Loucy (cell line): Measurements from ENCODE around the gene ACP3.
A peak's percentile ranks its signal among the peaks of the same experiment; 100 is the strongest.

Experiments used
- EZH2phosphoT487 ChIP-seq: fragments of 200-600 bp; IDR thresholded peaks from 2 replicates; pipeline ENCODE4 v1.6.1; 2018; ENCODE audit warnings: antibody characterized with exemption, mild to moderate bottlenecking, moderate library complexity, borderline replicate concordance
- TF ChIP-seq, protein P1 (sequence below): fragments of 200-600 bp; sonication (generic); conservative IDR thresholded peaks from 2 replicates; pipeline ENCODE4 v1.5.1; 2014; ENCODE audit warnings: mild to moderate bottlenecking, antibody characterized with exemption, low read length

DNA sequence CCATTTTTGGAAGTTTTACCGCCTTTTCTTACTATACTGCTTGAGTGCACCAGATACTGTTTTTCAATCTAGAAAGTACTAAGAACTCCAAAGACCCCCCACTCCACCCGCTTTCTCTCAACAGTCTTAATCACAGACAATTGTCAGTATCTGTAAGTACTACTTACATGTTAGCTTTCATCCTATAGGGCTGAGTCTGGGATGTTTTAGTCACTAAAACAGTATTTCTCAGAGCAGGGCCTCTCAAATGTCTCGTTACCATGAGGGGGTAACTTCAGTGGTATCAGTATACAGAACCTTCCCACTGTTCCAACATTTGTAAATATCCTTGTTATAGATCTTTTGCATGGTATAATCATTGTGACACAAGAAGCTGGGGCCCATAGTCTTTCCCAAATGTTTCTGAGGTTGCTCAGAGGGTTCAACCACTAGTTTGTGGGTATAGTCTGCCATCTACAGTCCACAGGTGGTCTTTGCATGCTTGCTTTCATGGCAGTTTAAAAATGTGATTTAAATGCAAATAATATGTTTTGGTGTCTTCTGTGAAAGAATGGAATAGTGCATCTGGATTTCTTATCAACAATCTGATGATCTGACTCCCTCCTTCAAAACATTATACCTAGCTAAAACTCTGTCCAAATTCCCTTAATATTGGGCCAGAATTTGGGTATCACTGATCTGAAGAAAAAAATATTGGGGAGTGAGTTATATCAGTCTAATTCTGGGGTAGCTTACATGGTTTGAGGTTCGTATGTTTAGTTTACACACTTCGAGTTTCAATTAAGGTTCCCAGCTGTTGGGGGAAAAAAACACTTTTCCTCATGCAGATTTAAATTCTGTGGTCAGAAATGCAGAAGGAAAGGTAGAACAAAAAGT, 82.1 kb downstream of the ACP3 start:
- TF ChIP-seq, protein P1, sequence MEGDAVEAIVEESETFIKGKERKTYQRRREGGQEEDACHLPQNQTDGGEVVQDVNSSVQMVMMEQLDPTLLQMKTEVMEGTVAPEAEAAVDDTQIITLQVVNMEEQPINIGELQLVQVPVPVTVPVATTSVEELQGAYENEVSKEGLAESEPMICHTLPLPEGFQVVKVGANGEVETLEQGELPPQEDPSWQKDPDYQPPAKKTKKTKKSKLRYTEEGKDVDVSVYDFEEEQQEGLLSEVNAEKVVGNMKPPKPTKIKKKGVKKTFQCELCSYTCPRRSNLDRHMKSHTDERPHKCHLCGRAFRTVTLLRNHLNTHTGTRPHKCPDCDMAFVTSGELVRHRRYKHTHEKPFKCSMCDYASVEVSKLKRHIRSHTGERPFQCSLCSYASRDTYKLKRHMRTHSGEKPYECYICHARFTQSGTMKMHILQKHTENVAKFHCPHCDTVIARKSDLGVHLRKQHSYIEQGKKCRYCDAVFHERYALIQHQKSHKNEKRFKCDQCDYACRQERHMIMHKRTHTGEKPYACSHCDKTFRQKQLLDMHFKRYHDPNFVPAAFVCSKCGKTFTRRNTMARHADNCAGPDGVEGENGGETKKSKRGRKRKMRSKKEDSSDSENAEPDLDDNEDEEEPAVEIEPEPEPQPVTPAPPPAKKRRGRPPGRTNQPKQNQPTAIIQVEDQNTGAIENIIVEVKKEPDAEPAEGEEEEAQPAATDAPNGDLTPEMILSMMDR = peak; percentile 97
- TF ChIP-seq EZH2phosphoT487 = no peak
